ENCODE measurements around the gene FBXW4. TPM values are rescaled to one million over a fixed set of nuclear protein-coding genes. Genes with fewer than 3 reads are reported as not detected.

FBXW4 gene
- polyA plus RNA-seq, 1 donor (not counting 4 experiments of a cell fraction or from before 2014, with no cell fraction given) = 22.3 TPM

GRCh38 chr10:101653536-101653935 lies 41.4 kb downstream of the FBXW4 start:
- no peak for DNase-seq (ENCODE audit: low read depth, low spot score)
- no peak for TF ChIP-seq CTCF (optimal IDR thresholded peaks at IDR 0.05 in 1 of 3, IDR thresholded peaks at IDR 0.05 in 1 of 3, conservative IDR thresholded peaks at IDR 0.05 in 1 of 3; ENCODE audit: extremely low read depth in 1 of 3, insufficient read depth in 2 of 3, low read length in 3 of 3)
- no peak for TF ChIP-seq EZH2 (IDR thresholded peaks at IDR 0.05; ENCODE audit: low read length)
- Histone ChIP-seq H3K4me1 (ENCODE audit: control insufficient read depth, extremely low read depth, insufficient read depth, low read length) (no peaks in the 10 kb centered on the region), H3K36me3 (ENCODE audit: control insufficient read depth in 2 of 2, extremely low read depth in 1 of 2, insufficient read depth in 2 of 2, low read length in 2 of 2) (peaks cover 5 to 9% of the 10 kb centered on the region in 2 experiments), H3K9me1 (ENCODE audit: control insufficient read depth, extremely low read depth, insufficient read depth, low read length) (peaks cover 2% of the 10 kb centered on the region), H3K27me3 (ENCODE audit: control insufficient read depth, extremely low read depth, insufficient read depth, low read length) (no peaks in the 10 kb centered on the region), H3K9ac (ENCODE audit: control insufficient read depth, extremely low read depth, insufficient read depth, low read length) (no peak overlapping the region), H3K4me2 (ENCODE audit: control insufficient read depth, extremely low read depth, insufficient read depth, low read depth, low read length) (no peak overlapping the region), H3K27ac (ENCODE audit: control insufficient read depth, insufficient read depth, low read length) (no peak overlapping the region), H4K20me1 (ENCODE audit: control insufficient read depth, extremely low read depth, insufficient read depth, low read length) (no peaks in the 10 kb centered on the region), H2AFZ (ENCODE audit: control insufficient read depth, low read length) (no peak overlapping the region), H3K9me3 (ENCODE audit: control insufficient read depth, low read depth, low read length) (no peaks in the 10 kb centered on the region), H3K79me2 (ENCODE audit: control insufficient read depth, insufficient read depth, low read length) (no peaks in the 10 kb centered on the region), H3K4me3 (ENCODE audit: control insufficient read depth in 2 of 3, extremely low read depth in 1 of 3, insufficient read depth in 2 of 3, low read depth in 1 of 3, low read length in 3 of 3) (no peak overlapping the region)
- dilution Hi-C loops (cut with MboI; ENCODE audit: extremely low pct_ligation_motif_present, low sequenced_read_pairs) = no loop called here
- no peak for FAIRE-seq

GRCh38 chr10:101651336-101651735 lies 43.6 kb downstream of the FBXW4 start:
- peaks cover 2% of the 10 kb centered on the region for H3K9me1 ChIP-seq (ENCODE audit: control insufficient read depth, extremely low read depth, insufficient read depth, low read length)
- no peaks in the 10 kb centered on the region for H3K4me1 ChIP-seq (ENCODE audit: control insufficient read depth, extremely low read depth, insufficient read depth, low read length)
- H3K36me3 ChIP-seq (ENCODE audit: control insufficient read depth in 2 of 2, extremely low read depth in 1 of 2, insufficient read depth in 2 of 2, low read length in 2 of 2) = peaks cover 5 to 11% of the 10 kb centered on the region in 2 experiments
- no peak overlapping the region for H2AFZ ChIP-seq (ENCODE audit: control insufficient read depth, low read length)
- no peak for DNase-seq (ENCODE audit: low read depth, low spot score)
- H3K27me3 ChIP-seq (ENCODE audit: control insufficient read depth, extremely low read depth, insufficient read depth, low read length) = no peaks in the 10 kb centered on the region
- H3K79me2 ChIP-seq (ENCODE audit: control insufficient read depth, insufficient read depth, low read length) = no peaks in the 10 kb centered on the region
- FAIRE-seq = no peak
- H3K4me3 ChIP-seq (ENCODE audit: control insufficient read depth in 2 of 3, extremely low read depth in 1 of 3, insufficient read depth in 2 of 3, low read depth in 1 of 3, low read length in 3 of 3) = no peak overlapping the region
- TF ChIP-seq CTCF (optimal IDR thresholded peaks at IDR 0.05 in 1 of 3, IDR thresholded peaks at IDR 0.05 in 1 of 3, conservative IDR thresholded peaks at IDR 0.05 in 1 of 3; ENCODE audit: extremely low read depth in 1 of 3, insufficient read depth in 2 of 3, low read length in 3 of 3) (no peak), EZH2 (IDR thresholded peaks at IDR 0.05; ENCODE audit: low read length) (no peak)
- no peak overlapping the region for H3K27ac ChIP-seq (ENCODE audit: control insufficient read depth, insufficient read depth, low read length)
- no peak overlapping the region for H3K9ac ChIP-seq (ENCODE audit: control insufficient read depth, extremely low read depth, insufficient read depth, low read length)
- no peaks in the 10 kb centered on the region for H3K9me3 ChIP-seq (ENCODE audit: control insufficient read depth, low read depth, low read length)
- H3K4me2 ChIP-seq (ENCODE audit: control insufficient read depth, extremely low read depth, insufficient read depth, low read depth, low read length) = no peak overlapping the region
- no peaks in the 10 kb centered on the region for H4K20me1 ChIP-seq (ENCODE audit: control insufficient read depth, extremely low read depth, insufficient read depth, low read length)
- dilution Hi-C loops (cut with MboI; ENCODE audit: extremely low pct_ligation_motif_present, low sequenced_read_pairs) = no loop called here
